Breast epithelium (tissue), 3 donors: Measurements from ENCODE around the gene DIP2A.

ENCODE experiments used
- CTCF ChIP-seq, 3 donors: fragments of 450-650 bp; IDR thresholded peaks; one replicate each; pipeline ENCODE4 v1.5.1; 2016 to 2017; ENCODE audit warnings: antibody characterized with exemption in 3 of 3, mild to moderate bottlenecking in 3 of 3, moderate library complexity in 3 of 3
- POLR2A ChIP-seq: fragments of 450-650 bp; IDR thresholded peaks from one replicate; pipeline ENCODE4 v1.6.1; 2016; ENCODE audit warnings: antibody characterized with exemption, mild to moderate bottlenecking, moderate library complexity
- POLR2AphosphoS5 ChIP-seq, 3 donors: sonication (generic); formaldehyde crosslinking; IDR thresholded peaks; one replicate each; pipeline ENCODE4 v1.6.1; 2017; ENCODE audit warnings: antibody characterized with exemption in 3 of 3

GRCh38 chr21:46598581-46599572 lies 140.2 kb downstream of the DIP2A start:
- TF ChIP-seq POLR2A (no peak), CTCF (IDR thresholded peaks at IDR 0.05) (no peak), POLR2AphosphoS5 (IDR thresholded peaks at IDR 0.05) (peak in 1 of 3 donors; percentile 47)
